Motor neuron (in vitro differentiated cells): ENCODE data around the gene NOP9. TPM values are rescaled to one million over a fixed set of nuclear protein-coding genes. Genes with fewer than 3 reads are reported as not detected.
"Not testable (repeated sequence)": the region's sequence is repeated elsewhere in the genome, so short reads cannot be mapped to it uniquely, and the experiment has no call there.

Experiments used
- ATAC-seq, 8 experiments: fragments of 200-7000 bp; cut with Tn5 transposase; replicated peaks in 6 of 8; 2 replicates each; pipeline ENCODE4 v1.8.0; 2021; ENCODE audit warnings: mild to moderate bottlenecking in 8 of 8, moderate library complexity in 8 of 8
- H3K27ac ChIP-seq, 2 donors: fragments of 250-450 bp; sonication (Bioruptor Pico); 2 replicates each; pipeline ENCODE4 v1.9.0; 2021; ENCODE audit warnings: antibody characterized with exemption in 2 of 2, mild to moderate bottlenecking in 2 of 2, moderate library complexity in 1 of 2
- H3K4me1 ChIP-seq, 2 donors: fragments of 250-450 bp; sonication (Bioruptor Pico); replicated peaks in 1 of 2; 2 replicates each; pipeline ENCODE4 v1.6.1; 2021; ENCODE audit warnings: antibody characterized with exemption in 2 of 2, mild to moderate bottlenecking in 2 of 2, moderate library complexity in 1 of 2
- H3K4me3 ChIP-seq, 5 donors: fragments of 250-450 bp; sonication (Bioruptor Pico); 2 replicates each; pipeline ENCODE4 v1.9.0; 2021; ENCODE audit warnings: antibody characterized with exemption in 5 of 5, mild to moderate bottlenecking in 5 of 5, moderate library complexity in 4 of 5
- WGBS, 10 experiments: fragments of 450-650 bp; shearing (Covaris generic); methylation state at CpG; one replicate each; pipeline ENCODE4 v1.0.0; 2022; 5-methylcytosine and 5-hydroxymethylcytosine counted together
- in situ Hi-C, 9 experiments: fragments of 400-800 bp; cut with MboI; loops; one replicate each; pipeline ENCODE4 v1.15.0; 2021; ENCODE audit warnings: low sequenced_read_pairs in 9 of 9, low pct_unique_long_range_greater_than_20kb in 2 of 9; ENCODE audit not compliant: unreplicated experiment in 9 of 9
- total RNA-seq, 8 experiments: library from RNA; unstranded; fragments of 300-600 nt; gene quantifications; 2 replicates each; pipeline versions ENCODE4 v1.2.3 to v1.2.4, GENCODE V29; 2022

The NOP9 gene
- total RNA-seq, 8 experiments from 2014 or later: 13.5 to 32.8 (median 16.6) TPM

- WGBS, 10 experiments: 17 to 100% (median 94%) methylated on average over 1 of the region's 1 CpG; no CpG with 5 or more reads in 6 of the 10 experiments
- ATAC-seq: no peak
- in situ Hi-C loops: loop anchor here in 4 of 9 experiments (25.0 kb wide), 1 partner anchor 97 kb away; the partner anchor contains the start of genes CBLN3 (in 4 of the 4), KHNYN (in 4 of the 4) and SDR39U1 (in 4 of the 4)
- H3K27ac ChIP-seq: no peak overlapping the region
- H3K4me1 ChIP-seq: peaks cover 0 to 4% of the 10 kb centered on the region in 2 donors
- H3K4me3 ChIP-seq: no peak overlapping the region
These were observed 41.0 kb downstream of the NOP9 start for GRCh38 chr14:24340606-24341005.

GRCh38 chr14:24342889-24343288, 43.2 kb downstream of the NOP9 start:
- 70 to 100% (median 90%) methylated on average over 1 to 4 of the region's 4 CpGs; no CpG with 5 or more reads in 1 of the 10 experiments for WGBS, 10 experiments
- Histone ChIP-seq H3K4me1 (peaks cover 0 to 4% of the 10 kb centered on the region in 2 donors), H3K27ac (no peak overlapping the region), H3K4me3 (no peak overlapping the region)
- ATAC-seq: no peak
- in situ Hi-C loops: loop anchor here in 4 of 9 experiments (25.0 kb wide), 1 partner anchor 94 kb away; the partner anchor contains the start of genes CBLN3 (in 4 of the 4), KHNYN (in 4 of the 4) and SDR39U1 (in 4 of the 4)

- Histone ChIP-seq H3K4me3 (no peak overlapping the region), H3K4me1 (peaks cover 0 to 3% of the 10 kb centered on the region in 2 donors), H3K27ac (no peak overlapping the region)
- in situ Hi-C loops: loop anchor here in 4 of 9 experiments (25.0 kb wide), 1 partner anchor 93 kb away; the partner anchor contains the start of genes CBLN3 (in 4 of the 4), KHNYN (in 4 of the 4) and SDR39U1 (in 4 of the 4)
- ATAC-seq: no peak
- 39 to 84% (median 72%) methylated on average over 2 to 7 of the region's 7 CpGs; no CpG with 5 or more reads in 1 of the 10 experiments for WGBS, 10 experiments
These were observed 44.4 kb downstream of the NOP9 start for GRCh38 chr14:24343795-24344660.

- in situ Hi-C loops: loop anchor here in 4 of 9 experiments (25.0 kb wide), 1 partner anchor 90 kb away; the partner anchor contains the start of genes CBLN3 (in 4 of the 4), KHNYN (in 4 of the 4) and SDR39U1 (in 4 of the 4)
- Histone ChIP-seq H3K27ac (no peak overlapping the region), H3K4me1 (no peaks in the 10 kb centered on the region), H3K4me3 (no peak overlapping the region)
- WGBS, 10 experiments: 11 to 20% (median 17%) methylated on average over 1 of the region's 1 CpG; no CpG with 5 or more reads in 6 of the 10 experiments
- ATAC-seq: no peak
These were observed 47.5 kb downstream of the NOP9 start for GRCh38 chr14:24347134-24347533.

- in situ Hi-C loops: loop anchor here in 4 of 9 experiments (25.0 kb wide), 1 partner anchor 89 kb away; the partner anchor contains the start of genes CBLN3 (in 4 of the 4), KHNYN (in 4 of the 4) and SDR39U1 (in 4 of the 4)
- Histone ChIP-seq H3K4me3 (no peak overlapping the region), H3K4me1 (no peaks in the 10 kb centered on the region), H3K27ac (no peak overlapping the region)
- WGBS, 10 experiments: 71 to 100% (median 88%) methylated on average over 2 of the region's 2 CpGs; no CpG with 5 or more reads in 4 of the 10 experiments
- ATAC-seq: no peak
These were observed 48.5 kb downstream of the NOP9 start for GRCh38 chr14:24348186-24348585.

- ATAC-seq: no peak
- H3K4me1 ChIP-seq: no peaks in the 10 kb centered on the region
- 29 to 71% (median 64%) methylated on average over 1 to 5 of the region's 5 CpGs for WGBS, 10 experiments
- H3K4me3 ChIP-seq: no peak overlapping the region
- no peak overlapping the region for H3K27ac ChIP-seq
- in situ Hi-C loops: loop anchor here in 4 of 9 experiments (25.0 kb wide), 1 partner anchor 88 kb away; the partner anchor contains the start of genes CBLN3 (in 4 of the 4), KHNYN (in 4 of the 4) and SDR39U1 (in 4 of the 4)
These were observed 50.1 kb downstream of the NOP9 start for GRCh38 chr14:24349742-24350141.

- Histone ChIP-seq H3K4me1 (no peaks in the 10 kb centered on the region), H3K27ac (no peak overlapping the region), H3K4me3 (no peak overlapping the region)
- peak in 3 of 8 experiments; percentile 12 to 84 (median 16) for ATAC-seq
- WGBS, 10 experiments: 8 to 80% (median 43%) methylated on average over 1 to 4 of the region's 4 CpGs; no CpG with 5 or more reads in 3 of the 10 experiments
- in situ Hi-C loops: no loop called here
These were observed 51.9 kb downstream of the NOP9 start for GRCh38 chr14:24351517-24351916.

- 58 to 100% (median 84%) methylated on average over 1 to 5 of the region's 5 CpGs; no CpG with 5 or more reads in 2 of the 10 experiments for WGBS, 10 experiments
- no peak overlapping the region for H3K4me3 ChIP-seq
- H3K27ac ChIP-seq: no peak overlapping the region
- ATAC-seq: peak in 3 of 8 experiments; percentile 50 to 95 (median 94)
- in situ Hi-C loops: no loop called here
- no peaks in the 10 kb centered on the region for H3K4me1 ChIP-seq
These were observed 54.2 kb downstream of the NOP9 start for GRCh38 chr14:24353559-24354481.

GRCh38 chr14:24354482-24354825, 54.8 kb downstream of the NOP9 start:
- H3K27ac ChIP-seq, H3K4me1 ChIP-seq, H3K4me3 ChIP-seq, in situ Hi-C loops: not testable (repeated sequence)
- 0 to 100% (median 73%) methylated on average over 1 to 3 of the region's 3 CpGs; no CpG with 5 or more reads in 4 of the 10 experiments for WGBS, 10 experiments
- peak in 2 of 8 experiments; percentile 58 to 59 for ATAC-seq

GRCh38 chr14:24355009-24355408, 55.4 kb downstream of the NOP9 start:
- WGBS, 10 experiments: 82 to 100% (median 87%) methylated on average over 3 to 7 of the region's 7 CpGs; no CpG with 5 or more reads in 3 of the 10 experiments
- Histone ChIP-seq H3K27ac (no peak overlapping the region), H3K4me1 (no peaks in the 10 kb centered on the region), H3K4me3 (no peak overlapping the region)
- in situ Hi-C loops: no loop called here
- no peak for ATAC-seq

GRCh38 chr14:24356208-24356607, 56.6 kb downstream of the NOP9 start:
- H3K4me3 ChIP-seq: no peak overlapping the region
- 29 to 98% (median 60%) methylated on average over 1 to 4 of the region's 4 CpGs; no CpG with 5 or more reads in 2 of the 10 experiments for WGBS, 10 experiments
- ATAC-seq: no peak
- H3K4me1 ChIP-seq: no peaks in the 10 kb centered on the region
- H3K27ac ChIP-seq: no peak overlapping the region
- in situ Hi-C loops: no loop called here
